ENCODE data around the gene ZFYVE27.

DNA sequence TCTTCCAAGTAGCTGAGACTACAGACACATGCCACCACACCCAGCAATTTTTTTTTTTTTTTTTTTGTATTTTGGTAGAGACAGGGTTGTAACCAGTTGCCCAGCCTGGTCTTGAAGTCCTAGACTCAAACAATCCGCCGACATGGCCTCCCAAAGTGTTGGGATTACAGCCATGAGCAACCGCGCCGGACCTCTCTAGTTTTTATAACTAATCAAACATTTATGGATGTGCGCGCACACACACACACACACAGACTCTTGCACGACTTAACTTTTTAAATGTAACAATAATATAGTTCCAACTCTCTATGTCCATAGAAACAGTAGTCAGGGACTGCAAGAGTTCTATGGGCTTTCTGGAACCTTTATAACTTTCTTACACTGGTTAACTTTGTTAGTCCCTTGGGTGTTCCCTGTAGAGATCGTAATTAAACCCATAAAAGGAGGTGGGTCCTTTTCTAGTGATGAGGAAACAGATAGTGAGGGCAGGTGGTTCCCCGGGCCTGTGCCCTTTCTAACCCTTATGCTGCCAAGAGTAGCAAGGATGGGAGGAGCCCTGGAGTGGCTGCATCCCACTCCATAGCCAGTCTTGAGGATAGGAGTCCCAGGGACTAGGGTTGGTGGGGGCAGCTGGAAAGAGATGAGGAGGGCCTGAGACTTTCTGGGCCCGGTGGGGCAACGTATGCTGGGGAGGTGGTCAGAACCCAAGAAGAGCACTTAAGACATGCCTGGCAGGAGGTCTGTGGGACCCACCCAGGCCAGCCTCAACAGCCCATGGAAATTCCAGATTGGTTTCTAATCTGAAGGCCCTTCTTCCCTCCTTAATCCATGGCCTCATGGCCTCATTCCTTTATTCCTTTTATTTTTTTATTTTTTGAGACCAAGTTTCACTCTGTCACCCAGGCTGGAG lies 14.8 kb upstream of the ZFYVE27 start:
- TF ChIP-seq, protein P1, sequence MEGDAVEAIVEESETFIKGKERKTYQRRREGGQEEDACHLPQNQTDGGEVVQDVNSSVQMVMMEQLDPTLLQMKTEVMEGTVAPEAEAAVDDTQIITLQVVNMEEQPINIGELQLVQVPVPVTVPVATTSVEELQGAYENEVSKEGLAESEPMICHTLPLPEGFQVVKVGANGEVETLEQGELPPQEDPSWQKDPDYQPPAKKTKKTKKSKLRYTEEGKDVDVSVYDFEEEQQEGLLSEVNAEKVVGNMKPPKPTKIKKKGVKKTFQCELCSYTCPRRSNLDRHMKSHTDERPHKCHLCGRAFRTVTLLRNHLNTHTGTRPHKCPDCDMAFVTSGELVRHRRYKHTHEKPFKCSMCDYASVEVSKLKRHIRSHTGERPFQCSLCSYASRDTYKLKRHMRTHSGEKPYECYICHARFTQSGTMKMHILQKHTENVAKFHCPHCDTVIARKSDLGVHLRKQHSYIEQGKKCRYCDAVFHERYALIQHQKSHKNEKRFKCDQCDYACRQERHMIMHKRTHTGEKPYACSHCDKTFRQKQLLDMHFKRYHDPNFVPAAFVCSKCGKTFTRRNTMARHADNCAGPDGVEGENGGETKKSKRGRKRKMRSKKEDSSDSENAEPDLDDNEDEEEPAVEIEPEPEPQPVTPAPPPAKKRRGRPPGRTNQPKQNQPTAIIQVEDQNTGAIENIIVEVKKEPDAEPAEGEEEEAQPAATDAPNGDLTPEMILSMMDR (IDR thresholded peaks at IDR 0.05; ENCODE audit: poor library complexity, severe bottlenecking) = no peak
- TF ChIP-seq POLR2AphosphoS5 (IDR thresholded peaks at IDR 0.05) = no peak
- no peak for TF ChIP-seq RAD21 (conservative IDR thresholded peaks at IDR 0.05)
- no peak for TF ChIP-seq TAF1 (IDR thresholded peaks at IDR 0.05; ENCODE audit: low read depth)
- no peak for TF ChIP-seq REST (IDR thresholded peaks at IDR 0.05; ENCODE audit: borderline replicate concordance)
- TF ChIP-seq EZH2 (IDR thresholded peaks at IDR 0.05; ENCODE audit: borderline replicate concordance, insufficient read depth, low read length, poor library complexity, severe bottlenecking) = no peak
- TF ChIP-seq EP300 (conservative IDR thresholded peaks at IDR 0.05; ENCODE audit: poor library complexity, severe bottlenecking) = no peak
- no peak for TF ChIP-seq MXI1 (conservative IDR thresholded peaks at IDR 0.05; ENCODE audit: poor library complexity, severe bottlenecking)
- TF ChIP-seq SMC3 (conservative IDR thresholded peaks at IDR 0.05; ENCODE audit: poor library complexity) = no peak

Measured in neural cell (in vitro differentiated cells).